Renal cortical epithelial cell (primary cell): Measurements from ENCODE around the gene GLTPD2. TPM values are rescaled to one million over a fixed set of nuclear protein-coding genes. Genes with fewer than 3 reads are reported as not detected.
A peak's percentile ranks its signal among the peaks of the same experiment; 100 is the strongest.

Experiments
- DNase-seq: peaks from one replicate; pipeline ENCODE4 v3.0.0-alpha.2; 2011; ENCODE audit warnings: low read depth
- total RNA-seq: library from RNA; depleted of rRNA; stranded (reverse); fragments of >200 nt; gene quantifications from 2 replicates; pipeline ENCODE4 v1.2.3, GENCODE V29; 2014

Gene GLTPD2
- total RNA-seq, 1 donor from 2014 or later = not detected

- DNase-seq = peak; percentile 19
Observed at GRCh38 chr17:4771519-4772234, 17.1 kb upstream of the GLTPD2 start, which contains the start of gene TM4SF5. TM4SF5 (plus strand) TSS chr17:4771886; CDS start chr17:4771923, 37 bp downstream.

DNA sequence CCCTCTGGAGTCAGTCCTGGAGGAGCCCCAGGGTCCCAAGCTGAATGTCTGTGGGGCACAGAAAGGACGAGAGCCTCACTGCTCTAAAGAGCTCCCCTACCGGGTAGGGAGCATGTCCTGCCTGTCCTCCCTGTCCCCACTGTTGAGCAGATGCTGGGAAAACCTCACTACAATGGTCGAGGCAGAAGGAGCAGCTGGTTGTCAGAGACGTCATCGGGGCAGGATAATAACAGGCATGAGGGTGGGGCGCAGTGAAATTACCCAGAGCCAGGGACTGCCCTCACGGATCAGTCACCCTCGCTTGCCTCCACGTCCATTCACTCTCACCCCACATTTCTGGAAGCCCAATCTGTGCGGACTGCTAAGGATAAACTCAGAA is 16.5 kb upstream of the GLTPD2 start:
- DNase-seq = no peak

DNA sequence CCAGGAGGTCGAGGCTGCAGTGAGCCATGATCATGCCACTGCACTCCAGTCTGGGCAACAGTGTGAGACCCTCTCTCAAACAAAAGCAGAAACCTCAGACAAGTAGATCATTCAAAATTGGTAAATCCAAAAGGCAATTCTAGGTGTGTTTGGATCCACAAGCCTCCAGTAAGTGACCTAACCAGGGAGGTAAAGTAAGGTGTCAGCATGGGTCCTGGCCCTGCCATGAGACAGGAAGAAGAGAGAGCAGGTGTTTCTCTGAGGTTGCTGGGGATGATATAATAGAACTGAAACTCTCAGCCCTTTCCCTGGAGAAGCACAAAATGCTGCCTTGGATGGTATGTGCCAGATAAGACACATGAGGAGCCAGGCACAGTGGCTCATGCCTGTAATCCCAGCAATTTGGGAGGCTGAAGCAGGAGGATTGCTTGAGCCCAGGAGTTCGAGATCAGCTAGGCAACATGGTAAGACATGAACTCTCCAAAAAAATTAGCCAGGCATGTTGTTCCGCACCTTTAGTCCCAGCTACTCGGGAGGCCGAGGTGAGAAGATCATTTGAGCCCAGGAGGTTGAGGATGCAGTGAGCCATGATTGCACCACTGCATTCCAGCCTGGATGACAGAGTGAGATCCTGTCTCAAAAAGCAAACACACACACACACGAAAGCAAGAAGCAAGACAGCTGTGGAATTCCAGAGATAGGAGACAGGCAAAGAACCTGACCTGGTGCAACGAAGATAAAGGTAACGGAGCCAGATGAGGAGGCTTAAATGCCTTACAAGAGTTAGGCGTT is 10.6 kb upstream of the GLTPD2 start:
- DNase-seq = no peak

GRCh38 chr17:4780325-4780955 is 8.3 kb upstream of the GLTPD2 start:
- no peak for DNase-seq

DNA sequence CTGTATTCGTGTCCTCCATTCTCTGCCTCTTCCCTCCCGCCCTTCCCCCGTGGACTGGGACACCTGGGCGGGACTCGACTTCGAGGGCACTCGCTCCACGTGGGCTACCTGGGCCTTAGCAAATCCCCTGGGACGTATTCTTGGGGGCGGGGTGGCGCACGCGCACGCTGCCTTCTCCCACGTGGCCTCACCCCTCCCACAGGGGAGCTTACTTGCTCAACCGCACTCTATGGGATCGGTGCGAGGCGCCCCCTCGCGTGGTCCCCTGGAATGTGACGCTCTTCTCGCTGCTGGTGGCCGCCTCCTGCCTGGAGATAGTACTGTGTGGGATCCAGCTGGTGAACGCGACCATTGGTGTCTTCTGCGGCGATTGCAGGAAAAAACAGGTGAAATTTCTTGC is 6.1 kb upstream of the GLTPD2 start:
- no peak for DNase-seq

DNA sequence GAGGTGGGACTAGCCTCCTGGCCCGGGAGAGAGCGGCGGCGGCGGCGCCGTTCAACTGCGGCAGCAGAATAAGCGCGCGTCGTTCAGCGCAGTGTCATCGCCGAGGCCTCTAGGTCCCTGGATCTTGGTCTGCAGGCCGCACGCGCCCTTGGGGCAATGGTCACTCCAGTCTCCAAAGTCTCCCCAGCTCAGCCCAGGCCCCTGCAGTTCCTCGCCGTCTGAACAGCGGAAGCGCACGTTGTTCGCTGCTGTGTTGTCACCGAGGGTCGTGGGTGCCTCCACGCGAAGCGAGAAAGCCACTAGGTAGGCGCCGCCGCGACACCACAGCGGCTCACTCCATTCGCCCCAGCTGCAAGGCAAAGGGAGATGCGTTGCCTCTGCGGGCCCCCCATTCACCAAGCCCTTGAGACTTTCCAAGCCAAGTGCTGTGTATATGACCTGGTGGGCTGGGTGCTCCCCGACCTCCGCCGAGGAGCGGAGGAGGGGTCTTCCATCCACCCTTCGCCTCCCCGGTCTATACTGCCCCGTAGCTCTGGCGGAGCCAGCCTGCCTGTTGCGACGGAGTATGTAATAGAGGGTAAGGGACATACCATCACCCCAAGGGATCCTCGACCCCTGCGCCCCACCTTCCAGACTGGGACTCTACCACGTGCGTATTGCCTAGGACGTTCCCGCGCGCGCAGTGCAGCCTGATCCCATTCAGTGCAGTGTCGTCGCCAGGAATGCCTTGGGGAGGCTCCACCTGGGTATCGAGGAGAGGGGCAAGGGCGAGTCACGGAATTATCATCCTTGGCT is 3.3 kb upstream of the GLTPD2 start:
- DNase-seq = no peak

DNA sequence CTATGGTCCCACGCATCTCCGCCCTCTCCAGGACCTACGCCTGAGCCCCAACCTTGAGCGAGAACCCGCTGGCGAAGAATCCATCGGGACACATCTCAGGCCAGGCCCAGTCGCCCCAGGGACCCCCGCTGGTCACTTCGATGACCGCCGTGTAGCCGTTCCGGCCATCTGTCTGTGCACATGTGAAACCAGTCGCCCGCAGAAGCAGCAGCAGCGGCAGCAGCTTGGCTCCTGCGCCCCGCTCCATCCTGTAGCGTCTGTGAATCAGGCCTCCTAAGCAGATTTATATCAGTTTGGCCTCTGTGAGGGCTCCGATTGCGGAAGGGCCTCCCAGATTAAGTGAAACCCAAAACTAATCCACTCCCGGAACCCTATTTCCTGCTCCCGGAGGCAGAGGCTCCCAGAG is 2.7 kb upstream of the GLTPD2 start, which contains the start of gene VMO1:
Gene VMO1, minus strand, starts transcription at position 259 of the 406 bp plus-strand sequence. Its CDS starts 12 bp downstream, at position 247.
- DNase-seq = no peak

- DNase-seq = no peak
Observed at GRCh38 chr17:4786516-4786915, 2.2 kb upstream of the GLTPD2 start.

DNA sequence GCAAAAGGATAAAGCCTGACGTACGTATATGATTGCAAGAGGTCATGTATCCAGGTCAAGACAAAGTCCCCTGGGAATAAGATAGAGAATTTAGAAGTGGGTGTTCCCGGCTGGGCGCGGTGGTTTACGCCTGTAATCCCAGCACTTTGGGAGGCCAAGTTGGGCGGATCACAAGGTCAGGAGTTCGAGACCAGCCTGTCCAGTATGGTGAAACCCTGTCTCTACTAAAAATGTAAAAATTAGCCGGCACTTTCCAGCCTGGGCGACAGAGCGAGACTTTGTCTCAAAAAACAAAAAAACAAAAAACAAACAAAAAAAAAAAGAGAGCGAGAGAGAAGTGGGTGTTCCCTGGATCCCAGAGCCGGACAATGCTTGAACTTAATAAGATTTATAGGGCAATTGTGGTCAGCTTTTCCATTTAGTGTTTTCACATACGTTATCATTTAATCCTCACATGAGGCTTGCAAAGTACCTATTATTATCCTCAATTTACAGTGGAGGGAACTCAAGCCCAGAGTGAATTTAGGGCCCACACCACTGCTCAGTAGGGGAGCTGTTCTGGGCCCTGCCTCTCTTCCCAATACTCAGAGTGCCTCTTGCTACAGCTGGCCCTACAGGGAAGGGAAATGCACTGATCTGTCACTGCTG is 481 bp upstream of the GLTPD2 start:
- no peak for DNase-seq

GRCh38 chr17:4789701-4789950 is 862 bp downstream of the GLTPD2 start:
- no peak for DNase-seq

- DNase-seq = peak; percentile 61
Observed at GRCh38 chr17:4789951-4790704, 1.4 kb downstream of the GLTPD2 start.

GRCh38 chr17:4790705-4791088 is 1.9 kb downstream of the GLTPD2 start:
- DNase-seq = no peak

DNA sequence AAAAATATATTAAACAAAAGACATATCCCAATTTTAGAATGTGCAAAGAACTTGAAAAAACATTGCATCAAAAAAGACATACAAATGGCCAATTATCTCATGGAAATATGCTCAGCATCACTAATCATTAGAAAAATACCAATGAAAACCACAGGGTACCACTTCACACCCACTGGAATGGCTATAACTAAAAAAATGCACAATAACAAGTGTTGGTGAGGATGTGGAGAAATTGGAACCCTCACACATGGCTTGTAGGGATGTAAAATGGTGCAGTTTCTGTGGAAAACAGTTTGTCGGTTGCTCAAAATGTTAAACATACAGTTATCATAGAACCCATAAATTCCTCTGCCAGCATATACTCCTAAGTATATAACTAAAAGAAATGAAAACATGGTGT is 6.4 kb downstream of the GLTPD2 start:
- DNase-seq = no peak

GRCh38 chr17:4796552-4796920 is 7.8 kb downstream of the GLTPD2 start:
- DNase-seq = no peak

DNA sequence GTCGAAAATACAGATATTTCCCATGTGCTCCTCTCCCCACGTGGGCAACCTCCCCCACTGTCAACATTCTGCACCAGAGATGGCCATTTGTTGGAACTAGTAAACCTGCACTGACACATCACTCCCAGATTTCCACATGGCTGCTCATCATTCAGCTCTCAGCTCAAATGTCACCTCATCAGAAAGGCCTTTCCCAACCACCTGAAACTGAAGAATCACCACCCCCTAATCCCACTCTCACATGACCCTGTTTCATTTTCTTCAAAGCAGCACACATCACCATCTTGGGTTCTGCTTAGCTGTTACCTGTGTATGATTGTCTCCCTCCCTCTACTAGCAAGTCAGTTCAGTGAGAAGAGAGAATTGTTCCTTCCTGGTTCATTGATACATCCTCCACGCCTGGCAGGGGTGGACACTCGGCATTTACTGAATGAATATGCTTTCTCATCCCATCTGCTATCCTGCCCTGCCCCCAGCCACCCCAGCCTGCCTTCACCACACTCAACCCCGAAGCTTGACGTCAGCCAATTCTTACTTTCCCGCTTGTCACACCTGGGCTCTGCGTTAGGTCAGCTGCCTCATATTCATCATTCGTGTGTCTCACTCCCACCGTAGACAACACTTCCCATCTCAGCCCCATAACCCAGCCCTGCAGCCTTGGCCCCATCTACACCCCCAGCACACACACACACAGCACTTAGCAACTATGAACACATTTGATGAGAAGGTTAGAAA is 11.9 kb downstream of the GLTPD2 start:
- DNase-seq = peak; percentile 14

DNA sequence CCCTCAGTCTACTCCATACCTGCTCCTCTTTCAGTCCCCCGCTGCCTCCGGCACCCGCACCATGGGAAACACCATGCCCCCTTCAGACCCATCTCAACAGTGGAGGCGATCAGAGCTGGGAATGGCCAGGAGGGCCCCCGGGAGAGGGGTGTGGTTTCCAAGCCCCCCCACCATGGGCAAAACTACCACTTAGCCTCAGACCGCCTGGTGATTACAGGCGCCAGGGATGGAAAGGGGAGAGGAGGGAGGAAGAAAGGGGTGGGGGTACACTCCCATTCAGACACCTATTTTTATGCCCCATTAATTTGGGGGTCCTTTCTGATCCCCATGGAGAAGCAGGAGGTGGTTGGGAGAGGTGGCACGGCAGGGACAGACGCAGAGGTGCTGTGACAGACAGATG is 13.5 kb downstream of the GLTPD2 start, which contains the start of gene C17orf114:
Gene C17orf114, minus strand, starts transcription at position 101 of the 400 bp plus-strand sequence.
- no peak for DNase-seq

DNA sequence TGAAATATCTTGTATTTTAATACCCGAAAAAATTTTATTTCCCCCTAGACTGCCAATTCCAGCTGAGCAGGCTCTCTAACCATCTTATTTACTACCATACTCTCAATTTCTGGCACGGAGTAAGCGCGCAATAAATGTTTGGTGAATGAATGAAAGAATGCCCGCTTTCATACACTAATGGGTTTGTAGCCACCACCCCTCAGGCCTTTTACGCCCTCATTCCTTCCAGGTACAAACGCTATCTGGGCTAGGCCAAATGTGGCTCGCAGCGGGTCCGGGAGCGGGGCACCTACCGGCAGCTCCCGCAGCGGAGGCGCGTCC is 17.7 kb downstream of the GLTPD2 start:
- peak; percentile 20 for DNase-seq

DNA sequence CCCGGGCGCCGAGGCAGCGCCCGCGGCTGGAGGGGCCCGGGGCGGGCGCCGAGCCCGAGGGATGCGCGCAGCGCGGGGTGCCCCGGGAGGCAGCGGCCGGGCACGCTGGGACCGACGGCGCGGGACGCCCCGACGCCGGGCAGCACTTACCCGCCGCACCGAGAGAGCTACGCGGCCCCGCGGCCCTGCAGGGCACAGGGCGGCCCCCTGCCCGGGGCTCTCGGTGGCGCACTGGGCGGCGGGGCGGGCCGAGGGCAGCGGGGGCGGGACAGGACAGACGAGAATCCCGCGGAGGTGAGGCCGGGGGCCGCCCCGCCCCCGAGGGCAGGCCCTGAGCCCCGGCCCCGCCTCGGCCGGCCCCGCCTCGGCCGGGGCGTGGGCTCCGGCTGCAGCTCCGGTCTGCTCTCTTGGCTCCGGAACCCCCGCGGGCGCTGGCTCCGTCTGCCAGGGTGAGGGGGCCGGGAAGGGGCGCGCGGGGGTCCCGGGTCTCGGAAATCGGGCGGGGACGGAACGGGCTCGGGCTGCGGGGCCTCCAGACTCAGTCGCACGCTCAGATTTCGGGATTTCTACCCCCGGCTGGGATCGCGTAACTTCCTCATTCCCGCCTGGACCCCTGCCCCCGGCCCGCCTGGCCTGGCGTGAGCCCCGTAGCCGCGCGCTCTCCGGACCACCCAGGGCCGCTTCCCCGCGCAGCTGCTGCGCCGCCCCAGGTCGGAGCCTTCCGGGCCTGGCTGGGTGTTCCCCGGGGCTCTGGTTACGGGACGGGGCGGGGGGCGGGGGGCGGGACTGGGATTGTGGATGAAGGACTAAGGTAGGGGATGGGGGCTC is 18.2 kb downstream of the GLTPD2 start, which contains the start of gene PLD2:
Gene PLD2, plus strand, starts transcription at position 376 of the 828 bp plus-strand sequence. CDS start 621 bp downstream, outside the sequence.
- peak; percentile 44 for DNase-seq
